H54 (cell line): ENCODE results near the gene RAET1E.
A peak's percentile ranks its signal among the peaks of the same experiment; 100 is the strongest.
"Not testable (repeated sequence)": the region's sequence is repeated elsewhere in the genome, so short reads cannot be mapped to it uniquely, and the experiment has no call there.

Experiments
- DNase-seq: peaks from one replicate; pipeline ENCODE4 v3.0.0; 2011; ENCODE audit warnings: low spot score, mixed read lengths; ENCODE audit not compliant: insufficient read length
- FAIRE-seq: peaks from 3 replicates; lab custom pipeline; 2011; peaks lifted over from hg19 to GRCh38; lab: Jason Lieb, UNC
- POLR2A ChIP-seq: IDR thresholded peaks from 2 replicates; pipeline ENCODE4 v1.6.1; 2011; ENCODE audit warnings: low read depth, mild to moderate bottlenecking, low read length

The RAET1E gene, protein sequence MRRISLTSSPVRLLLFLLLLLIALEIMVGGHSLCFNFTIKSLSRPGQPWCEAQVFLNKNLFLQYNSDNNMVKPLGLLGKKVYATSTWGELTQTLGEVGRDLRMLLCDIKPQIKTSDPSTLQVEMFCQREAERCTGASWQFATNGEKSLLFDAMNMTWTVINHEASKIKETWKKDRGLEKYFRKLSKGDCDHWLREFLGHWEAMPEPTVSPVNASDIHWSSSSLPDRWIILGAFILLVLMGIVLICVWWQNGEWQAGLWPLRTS

GRCh38 chr6:149897855-149898744, at the start of gene RAET1E:
RAET1E (minus strand) TSS chr6:149898113; CDS start chr6:149890901, 7,212 bp downstream.
- DNase-seq (no peak), FAIRE-seq (no peak)
- TF ChIP-seq POLR2A = no peak

- not testable (repeated sequence) for DNase-seq, FAIRE-seq
Observed at GRCh38 chr6:149947533-149947932, 49.6 kb upstream of the RAET1E start.

- FAIRE-seq, DNase-seq: not testable (repeated sequence)
Observed at GRCh38 chr6:149946631-149947030, 48.7 kb upstream of the RAET1E start.

- FAIRE-seq = not testable (repeated sequence)
Observed at GRCh38 chr6:149945276-149945675, 47.4 kb upstream of the RAET1E start.

GRCh38 chr6:149943321-149943720, 45.4 kb upstream of the RAET1E start:
- DNase-seq, FAIRE-seq: not testable (repeated sequence)

More at GRCh38 chr6:149945276-149945675, 47.4 kb upstream of the RAET1E start:
- DNase-seq = not testable (repeated sequence)

- no peak for TF ChIP-seq POLR2A
- FAIRE-seq (no peak), DNase-seq (no peak)
Observed at GRCh38 chr6:149942461-149942829, 44.5 kb upstream of the RAET1E start.

DNA sequence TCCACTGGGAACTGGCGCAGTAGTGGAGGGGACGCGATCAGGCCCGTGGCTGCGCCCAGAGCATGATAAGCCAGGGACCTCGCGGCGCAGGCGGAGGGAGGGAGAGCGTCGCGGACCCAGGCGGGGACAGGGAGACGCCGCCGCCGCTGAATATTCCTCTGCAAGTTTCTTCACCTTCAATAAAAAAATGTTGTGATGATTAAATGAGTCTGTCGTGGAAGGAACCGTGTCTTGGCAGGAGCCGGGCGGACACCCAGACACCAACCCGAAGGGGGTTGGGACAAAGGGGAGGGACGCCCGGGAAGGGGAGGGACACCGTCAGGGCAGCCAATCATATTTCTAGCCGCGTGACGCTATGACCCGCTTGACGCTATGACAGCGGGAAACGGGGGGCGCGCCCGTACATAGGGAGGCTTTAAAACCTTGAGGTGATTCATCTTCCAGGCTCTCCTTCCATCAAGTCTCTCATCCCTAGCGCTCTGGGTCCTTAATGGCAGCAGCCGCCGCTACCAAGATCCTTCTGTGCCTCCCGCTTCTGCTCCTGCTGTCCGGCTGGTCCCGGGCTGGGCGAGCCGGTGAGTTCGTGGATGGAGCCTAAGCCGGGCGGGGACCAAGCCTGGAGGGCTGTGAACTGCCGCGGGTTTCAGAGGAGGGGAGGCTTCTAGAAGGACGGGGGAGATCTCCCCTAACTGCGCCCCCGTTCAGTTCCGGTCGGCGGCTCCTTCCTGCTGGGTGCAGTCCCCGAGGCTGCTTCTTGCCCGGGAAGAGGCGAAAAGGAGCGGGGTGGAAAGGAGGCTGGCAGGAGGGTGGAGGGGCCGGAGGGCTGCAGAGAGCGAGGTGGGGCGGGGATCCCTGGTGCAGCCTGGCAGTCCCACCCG, 43.9 kb upstream of the RAET1E start, which contains the start of gene ULBP2:
ULBP2 (plus strand) TSS at position 432 of the 878 bp plus-strand sequence; CDS start at position 491, 59 bp downstream.
- DNase-seq (peak; percentile 70), FAIRE-seq (no peak)
- peak; percentile 57 for TF ChIP-seq POLR2A

DNA sequence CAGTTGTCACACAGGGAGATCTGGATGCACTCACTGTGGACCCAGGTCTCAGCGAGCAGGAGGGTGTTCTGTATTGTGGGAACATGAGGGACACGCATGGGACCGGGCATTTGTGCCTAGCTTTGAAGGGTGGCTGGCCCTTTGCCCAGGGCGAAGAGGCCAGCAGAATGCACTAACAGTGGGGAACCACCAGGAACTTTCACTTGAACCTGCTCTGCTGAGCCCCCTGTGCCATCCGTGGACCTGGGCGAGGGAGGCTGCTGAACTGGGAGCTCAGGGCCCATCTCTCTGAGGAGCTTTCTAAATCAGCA, 42.7 kb upstream of the RAET1E start:
- FAIRE-seq (no peak), DNase-seq (no peak)
- no peak for TF ChIP-seq POLR2A

- no peak for TF ChIP-seq POLR2A
- FAIRE-seq (no peak), DNase-seq (no peak)
Observed at GRCh38 chr6:149939909-149940671, 42.2 kb upstream of the RAET1E start.

GRCh38 chr6:149939356-149939648, 41.4 kb upstream of the RAET1E start:
- DNase-seq (no peak), FAIRE-seq (no peak)
- TF ChIP-seq POLR2A = no peak

GRCh38 chr6:149938571-149939355, 40.9 kb upstream of the RAET1E start:
- FAIRE-seq (no peak), DNase-seq (no peak)

DNA sequence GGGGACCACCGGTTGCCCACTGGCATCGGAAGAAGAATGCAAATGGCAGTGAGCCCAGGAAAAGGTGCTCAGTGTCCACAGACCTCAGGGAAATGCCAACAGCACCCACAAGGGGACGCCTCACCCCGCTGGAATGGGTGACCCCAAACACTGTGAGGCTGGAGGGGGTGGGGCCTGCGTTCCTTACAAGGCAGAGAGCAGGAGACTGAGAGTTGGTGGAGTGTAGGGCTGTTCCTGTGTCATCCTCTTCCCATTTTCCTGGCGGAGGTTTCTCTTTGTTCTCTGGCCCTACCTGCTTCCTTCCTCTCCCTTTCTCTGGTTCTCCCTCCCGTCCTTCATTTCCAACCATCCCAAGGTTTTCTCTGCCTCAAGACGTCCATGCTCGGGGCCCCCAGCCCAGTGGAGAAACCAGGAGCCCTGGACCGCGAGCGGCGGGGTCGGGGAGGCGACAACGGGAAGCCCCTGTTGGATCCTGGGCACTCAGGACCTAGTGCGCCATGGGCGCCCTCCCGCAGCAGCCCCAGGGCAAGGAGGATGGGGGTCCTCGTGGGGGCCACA, 40.2 kb upstream of the RAET1E start:
- not testable (repeated sequence) for DNase-seq, FAIRE-seq

More at GRCh38 chr6:149938571-149939355, 40.9 kb upstream of the RAET1E start:
- no peak for TF ChIP-seq POLR2A
